NCI-H82 treated with DMSO at 0.1 percent for 48 hours (cell line): Measurements from ENCODE around the gene RDH11.
"Not testable (repeated sequence)": the region's sequence is repeated elsewhere in the genome, so short reads cannot be mapped to it uniquely, and the experiment has no call there.

ENCODE experiments used
- DNase-seq: peaks from one replicate; lab custom pipeline; 2025; ENCODE audit not compliant: unreplicated experiment; lab: John Stamatoyannopoulos, UW

The RDH11 gene

DNA sequence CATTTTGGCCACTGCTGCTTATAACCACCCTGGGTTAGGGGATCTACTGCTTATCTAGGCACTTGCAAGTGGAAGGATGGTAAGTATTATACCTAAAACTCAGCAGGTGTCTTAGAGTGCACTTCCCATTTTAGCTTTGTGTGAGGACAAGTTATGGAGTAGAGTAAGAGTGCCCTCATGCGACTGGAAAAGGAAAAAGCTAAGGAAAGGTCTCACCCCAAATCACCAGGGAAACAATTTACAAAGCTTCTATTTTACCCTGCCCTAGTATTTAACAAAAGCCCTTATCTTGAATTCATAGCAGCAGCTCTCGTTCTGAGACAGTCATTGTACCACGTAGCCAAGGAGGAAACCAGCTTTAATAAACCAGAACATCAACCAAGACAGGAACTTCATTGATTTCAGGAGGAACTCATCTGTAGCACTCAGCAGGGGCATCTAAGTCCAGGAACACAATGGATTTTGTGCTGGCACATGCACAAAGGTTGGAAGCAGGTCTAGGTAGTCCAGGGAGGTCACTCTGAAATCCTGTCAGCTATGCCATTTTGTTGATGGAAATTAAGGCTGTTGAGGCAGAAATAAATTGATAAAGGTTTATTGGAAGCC, 9.0 kb upstream of the RDH11 start:
- DNase-seq = peak; percentile 72

GRCh38 chr14:67703997-67704396, 8.4 kb upstream of the RDH11 start:
- DNase-seq = no peak

- not testable (repeated sequence) for DNase-seq
Measured at GRCh38 chr14:67701492-67701891, 5.9 kb upstream of the RDH11 start, which contains the start of gene RDH12. Gene RDH12, plus strand, starts transcription at chr14:67701886. Its CDS starts 20,757 bp downstream, at chr14:67722643.

GRCh38 chr14:67698179-67698578, 2.6 kb upstream of the RDH11 start:
- DNase-seq = no peak

DNA sequence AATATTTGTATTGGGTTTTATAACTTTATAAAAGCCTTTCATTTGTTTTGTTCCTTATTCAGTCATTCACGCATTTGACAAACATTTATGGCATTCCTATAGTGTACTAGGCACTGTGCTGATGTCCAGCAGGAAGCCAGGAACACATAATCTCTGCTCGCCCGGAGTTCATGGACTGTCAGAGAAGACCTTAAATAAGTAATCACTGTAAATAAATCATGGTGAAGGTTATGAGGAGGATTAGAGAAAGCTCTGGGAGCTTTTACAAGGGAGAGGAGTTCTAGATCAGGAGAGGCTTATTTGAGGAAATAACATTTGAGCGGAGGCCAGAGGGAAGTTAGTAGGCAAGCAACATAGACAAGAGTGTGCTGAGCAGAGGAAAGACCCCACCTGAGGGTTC, 1.4 kb upstream of the RDH11 start:
- DNase-seq = peak; percentile 22

DNA sequence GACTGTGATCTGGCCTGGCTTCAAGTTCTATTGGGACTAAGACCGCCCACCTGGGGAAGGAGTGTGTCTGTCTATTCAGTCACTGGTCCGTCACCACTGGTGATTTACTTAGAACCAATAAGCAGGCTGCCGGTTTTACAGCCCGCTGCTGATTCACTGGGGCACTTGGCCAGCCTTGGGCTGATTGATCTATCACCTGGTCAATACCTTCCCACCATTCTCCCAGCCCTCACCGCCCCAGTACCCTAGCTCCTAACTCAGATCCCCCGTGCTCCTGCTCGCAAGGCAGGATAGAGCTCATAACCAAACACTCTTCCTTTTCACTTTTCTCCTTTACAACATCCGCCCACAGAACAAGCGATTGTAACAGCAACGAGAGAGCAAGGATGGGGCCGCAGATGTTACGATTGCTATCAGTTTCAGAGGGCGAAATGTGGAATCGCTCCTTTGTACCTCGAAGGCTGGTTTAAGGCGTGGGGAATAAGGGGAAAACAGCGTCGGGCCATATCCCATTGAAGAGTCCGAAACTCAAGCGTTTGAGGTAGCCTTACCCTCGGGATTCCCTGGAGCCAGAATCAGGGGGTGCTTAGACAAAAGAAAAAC, 672 bp downstream of the RDH11 start:
- DNase-seq = peak; percentile 65

- DNase-seq = no peak
Measured at GRCh38 chr14:67690011-67690410, 5.6 kb downstream of the RDH11 start.

DNA sequence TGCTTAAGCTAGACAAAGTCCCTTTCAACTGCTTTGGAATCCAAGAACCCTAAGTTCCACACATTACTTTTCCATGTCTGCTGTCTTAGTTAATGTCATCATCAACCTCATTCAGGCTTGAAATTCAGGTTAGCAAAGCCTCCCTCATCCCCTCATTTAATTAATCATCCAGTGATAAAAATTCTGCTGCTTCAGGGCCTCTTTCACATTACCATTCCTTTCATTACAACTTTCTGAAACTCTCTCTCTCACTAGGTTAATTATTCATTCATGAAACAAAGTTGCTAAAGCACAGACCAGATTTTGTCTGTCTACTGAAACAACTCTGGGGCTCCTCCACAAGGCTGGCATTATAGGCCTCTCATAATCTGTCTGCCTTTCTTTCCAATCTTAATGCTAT, 11.7 kb downstream of the RDH11 start:
- DNase-seq = no peak

DNA sequence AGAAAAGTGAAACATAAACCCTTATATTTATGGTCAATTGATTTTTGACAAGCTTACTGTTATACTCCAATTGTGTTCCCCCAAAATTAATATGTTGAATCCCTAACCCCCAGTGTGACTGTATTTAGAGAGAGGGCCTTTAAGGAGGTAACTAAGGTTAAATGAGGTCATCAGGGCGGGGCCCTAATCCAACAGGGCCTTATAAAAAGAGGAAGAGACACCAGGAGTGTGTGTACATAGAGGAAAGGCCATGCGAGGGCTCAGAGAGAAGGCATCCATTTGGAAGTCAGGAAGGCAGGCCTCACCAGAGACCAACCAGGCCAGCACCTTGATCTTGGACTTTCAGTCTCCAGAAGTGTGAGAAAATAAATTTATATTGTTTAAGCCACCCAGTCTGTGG, 14.6 kb downstream of the RDH11 start:
- DNase-seq = no peak

- DNase-seq = no peak
Measured at GRCh38 chr14:67680121-67680602, 15.4 kb downstream of the RDH11 start.

DNA sequence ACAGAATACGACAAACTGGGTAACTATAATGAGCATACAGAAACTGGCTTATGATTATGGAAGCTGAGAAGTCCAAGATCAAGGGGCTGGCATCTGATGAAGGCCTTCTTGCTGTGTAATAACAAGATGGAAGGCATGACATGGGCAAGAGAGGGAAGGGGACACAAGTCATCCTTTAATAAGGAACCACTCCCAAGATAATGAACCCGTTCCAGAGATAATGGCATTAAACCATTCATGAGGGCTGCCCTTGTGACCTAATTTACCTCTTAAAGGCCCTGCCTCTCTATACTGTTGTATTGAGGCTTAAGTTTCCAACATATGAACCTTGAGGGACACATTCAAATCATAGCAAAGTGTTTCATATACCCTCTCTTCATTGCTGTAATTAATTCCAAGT, 16.6 kb downstream of the RDH11 start:
- no peak for DNase-seq

GRCh38 chr14:67675219-67675582, 20.4 kb downstream of the RDH11 start:
- DNase-seq = no peak

DNA sequence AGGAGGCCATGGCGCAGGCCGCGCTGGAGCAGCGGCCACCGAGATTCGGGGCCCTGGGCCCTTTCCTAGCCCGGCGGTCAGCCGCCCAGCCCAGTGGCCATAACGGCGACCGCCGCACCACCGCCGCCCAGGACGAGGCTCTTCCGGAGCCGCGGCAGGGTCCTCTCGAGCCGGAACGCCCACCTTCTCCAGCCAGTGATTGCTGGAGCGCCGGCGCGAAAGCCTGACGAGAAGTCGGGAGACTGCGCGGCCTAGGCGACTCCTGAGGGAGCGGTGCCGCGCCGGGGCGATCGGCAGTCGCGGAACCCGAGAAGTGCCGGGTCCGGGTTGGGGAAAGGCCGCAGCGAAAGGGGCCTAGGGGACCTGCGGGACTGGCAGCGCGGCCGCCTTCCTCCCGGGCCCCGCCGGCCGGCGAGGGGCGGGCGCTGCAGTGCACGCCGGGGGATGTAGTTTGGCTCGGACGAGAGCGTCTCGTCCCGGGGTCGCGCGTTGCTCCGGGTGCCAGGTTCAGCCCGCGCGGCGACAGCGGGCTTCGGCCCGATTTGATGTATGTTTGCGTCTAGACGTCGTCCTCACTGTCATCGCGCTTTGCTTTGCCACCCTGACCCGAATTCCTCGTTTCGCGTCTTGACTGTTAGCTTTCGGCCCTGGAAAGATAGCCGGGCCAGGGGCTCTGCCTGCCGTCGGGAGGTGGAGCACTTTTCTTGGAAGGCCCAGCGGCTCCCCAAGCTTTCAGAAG, 20.9 kb downstream of the RDH11 start, which contains the start of gene VTI1B:
TSS of gene VTI1B (minus strand) at position 153 of the 739 bp plus-strand sequence. CDS start at position 10, 143 bp downstream.
- DNase-seq = peak; percentile 18

DNA sequence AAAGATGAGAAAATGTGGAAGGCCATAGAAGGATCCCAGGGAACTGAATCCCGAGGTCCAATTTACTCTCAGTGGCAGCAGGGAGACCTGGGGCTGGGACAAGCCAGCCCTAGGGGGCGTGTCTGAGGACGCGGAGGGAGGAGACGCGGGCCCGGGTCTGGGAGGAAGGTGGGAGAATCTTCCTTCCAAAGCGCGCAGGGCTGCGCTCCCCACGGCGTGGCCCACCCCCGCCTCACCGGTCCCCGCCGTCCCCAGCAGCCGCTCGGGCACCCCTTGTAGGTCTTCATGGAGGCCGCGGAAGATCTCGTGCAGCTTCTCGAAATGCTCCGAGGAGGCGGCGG, 21.5 kb downstream of the RDH11 start:
- DNase-seq = peak; percentile 16

DNA sequence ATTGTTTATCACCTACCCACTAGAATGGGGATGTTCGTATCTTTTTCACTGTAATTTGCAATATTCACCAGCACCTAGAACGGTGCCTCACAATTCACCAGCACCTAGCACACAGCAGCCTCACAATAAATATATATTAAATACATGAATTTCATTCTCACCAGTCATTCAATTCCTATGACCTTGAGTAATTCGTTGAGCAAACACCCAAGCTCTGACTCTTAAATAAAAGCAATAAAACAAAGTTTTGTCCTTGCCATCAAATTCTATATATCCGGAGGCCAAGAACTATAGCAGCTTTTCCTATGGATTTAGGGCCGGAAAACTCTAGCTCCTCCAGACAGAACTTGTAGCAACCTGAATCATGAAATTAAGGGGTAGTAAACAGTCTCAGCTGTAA, 22.1 kb downstream of the RDH11 start:
- DNase-seq = no peak

DNA sequence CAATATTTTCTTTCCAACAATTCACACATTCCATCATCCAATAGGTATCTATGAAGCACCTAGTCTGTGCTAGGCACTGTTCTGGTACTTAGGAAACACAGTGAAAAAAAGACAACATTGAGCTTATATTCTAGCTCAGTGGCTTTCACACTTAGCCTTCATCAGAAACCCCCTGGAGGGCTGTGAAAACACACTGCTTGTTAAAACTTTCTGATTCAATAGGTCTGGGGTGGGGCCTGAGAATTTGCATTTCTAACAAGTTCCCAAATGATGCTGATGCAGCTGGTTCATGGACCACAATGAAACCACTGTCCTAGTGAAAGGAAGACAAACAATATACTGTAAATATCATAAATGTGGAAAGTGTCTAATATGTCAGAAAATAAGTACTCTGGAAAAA, 27.0 kb downstream of the RDH11 start:
- DNase-seq = no peak

DNA sequence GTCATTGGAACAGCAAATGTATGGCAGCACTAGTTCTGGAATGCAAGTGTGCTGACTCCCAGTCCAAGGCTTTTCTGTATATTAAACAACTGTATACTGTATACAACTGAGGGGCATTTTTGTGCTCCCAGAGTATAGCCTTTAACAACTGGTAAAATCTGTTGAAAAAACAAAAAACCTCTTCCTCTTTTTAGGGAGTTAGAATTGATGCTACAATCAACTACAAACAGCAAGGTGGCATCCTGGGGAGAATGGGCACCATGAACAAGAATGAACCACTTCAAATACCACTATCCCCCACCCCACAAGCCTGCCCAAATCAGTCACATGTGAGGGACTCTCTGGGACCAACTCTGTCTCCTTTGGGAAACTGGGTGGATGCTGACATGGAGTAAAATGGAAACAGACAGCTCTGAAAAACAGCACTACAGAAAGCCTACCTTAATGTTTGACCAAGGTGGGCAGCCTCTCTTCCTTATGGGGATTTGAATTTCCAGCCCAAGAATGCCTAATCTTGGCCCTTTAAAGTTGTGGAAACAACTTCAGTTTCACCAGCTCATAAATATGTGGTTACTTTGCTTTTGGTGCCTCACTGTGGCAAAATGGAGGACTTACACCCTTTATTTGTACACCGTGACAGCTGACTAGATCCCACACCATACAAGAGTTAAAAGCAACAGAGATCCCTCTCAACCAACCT, 28.7 kb downstream of the RDH11 start:
- no peak for DNase-seq

- DNase-seq = no peak
Measured at GRCh38 chr14:67665868-67666267, 29.7 kb downstream of the RDH11 start.

GRCh38 chr14:67663633-67664032, 31.9 kb downstream of the RDH11 start:
- DNase-seq = no peak

DNA sequence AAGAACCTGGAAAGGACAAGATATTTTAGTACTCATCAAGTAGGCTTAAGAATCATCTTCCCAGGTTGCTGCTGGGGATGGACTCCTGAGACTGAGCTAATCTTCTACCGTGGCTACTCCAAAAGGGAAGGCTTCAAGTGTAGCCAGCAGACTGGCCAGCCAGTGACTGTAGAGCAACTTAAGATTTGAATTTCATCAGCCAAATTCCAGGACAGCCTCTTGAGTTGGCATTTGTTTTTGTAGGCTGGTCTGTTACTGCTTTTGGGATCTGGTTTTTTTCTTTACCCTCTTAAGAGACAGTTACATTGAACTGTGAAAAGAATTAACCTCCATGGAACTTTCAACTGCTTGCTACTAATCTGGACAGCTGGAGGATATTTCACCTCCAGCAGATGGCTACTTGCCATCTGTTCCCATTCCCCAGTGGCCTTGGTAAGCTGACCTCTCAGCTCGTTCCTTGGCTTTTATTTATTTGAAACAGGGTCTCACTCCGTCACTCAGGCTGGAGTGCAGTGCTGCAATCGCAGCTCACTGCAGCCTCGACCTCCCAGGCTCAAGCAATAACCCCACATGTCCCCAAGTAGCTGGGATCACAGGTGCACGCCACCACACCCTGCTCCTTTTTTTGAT, 41.8 kb downstream of the RDH11 start:
- DNase-seq = peak; percentile 84

DNA sequence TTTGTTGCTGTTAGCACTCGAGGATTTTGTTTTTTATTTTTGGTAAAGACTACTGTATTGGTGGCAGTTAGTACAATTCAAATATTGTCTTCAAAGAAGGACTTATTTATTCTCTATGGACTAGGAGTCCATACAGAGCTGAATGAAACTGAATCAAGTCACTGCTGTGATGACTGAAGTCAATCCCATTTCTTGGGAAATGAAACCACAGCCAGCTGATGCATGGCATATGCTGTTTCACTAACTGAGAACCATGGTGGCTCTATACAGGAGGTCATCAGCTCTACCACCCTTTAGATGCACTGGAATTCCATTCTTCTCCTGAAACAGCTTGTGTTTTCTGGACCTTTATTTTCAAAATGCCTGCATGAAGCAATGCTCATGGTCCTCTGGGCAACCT, 43.4 kb downstream of the RDH11 start:
- no peak for DNase-seq
